Measurements from ENCODE around the gene FAM200A.
"Not testable (repeated sequence)": the region's sequence is repeated elsewhere in the genome, so short reads cannot be mapped to it uniquely, and the experiment has no call there.

Gene FAM200A

GRCh38 chr7:99551767-99552463 lies at the start of gene FAM200A:
TSS of gene FAM200A (minus strand) at chr7:99552114. CDS start at chr7:99548407, 3,707 bp downstream.
- Mint-ChIP-seq H3K27ac (peak within 1 kb of the TSS; percentile 90 to 96), H3K4me3 (peak within 1 kb of the TSS; percentile 90 to 91), H3K27me3 (no peaks in the 10 kb centered on the region), H3K4me1 (peaks cover 36% of the 10 kb centered on the region), H3K9me3 (no peaks in the 10 kb centered on the region)
- ATAC-seq = peak; percentile 100
- DNase-seq = peak; percentile 72 to 81

DNA sequence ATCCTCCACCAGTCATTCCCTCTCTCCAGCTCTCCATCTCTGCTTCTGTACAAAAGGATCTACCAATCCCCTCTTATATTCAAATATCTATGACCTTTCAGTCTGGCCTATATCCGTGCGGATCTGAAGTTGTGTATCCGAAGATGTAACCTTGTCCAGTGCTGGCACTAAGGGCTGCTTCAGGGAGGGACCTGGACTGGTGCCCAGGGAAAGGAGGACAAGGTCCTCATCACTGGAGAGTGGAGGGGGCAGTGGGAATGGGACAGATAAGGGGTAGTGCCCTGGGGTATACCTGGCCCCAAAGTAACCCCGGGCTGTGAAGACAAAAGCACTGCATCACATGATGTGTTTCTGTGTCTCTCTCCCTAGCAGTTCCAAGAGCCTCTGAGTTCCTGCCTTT lies 47.9 kb upstream of the FAM200A start:
- no peak overlapping the region for H3K4me3 Mint-ChIP-seq
- DNase-seq = no peak

GRCh38 chr7:99597762-99598501 lies 46.0 kb upstream of the FAM200A start, which contains the start of gene TMEM225B:
TSS of gene TMEM225B (plus strand) at chr7:99598267. CDS start at chr7:99604389, 6,122 bp downstream.
- H3K27me3 Mint-ChIP-seq = no peaks in the 10 kb centered on the region
- H3K4me3 Mint-ChIP-seq = no peak within 1 kb of the TSS
- no peaks in the 10 kb centered on the region for H3K4me1 Mint-ChIP-seq
- no peaks in the 10 kb centered on the region for H3K9me3 Mint-ChIP-seq
- DNase-seq (peak in 1 of 2 donors; percentile 32), ATAC-seq (peak; percentile 57)
- H3K27ac Mint-ChIP-seq = peak within 1 kb of the TSS in 1 of 2 donors; percentile 83

More for the DNA sequence above, 47.9 kb upstream of the FAM200A start:
- Mint-ChIP-seq H3K9me3 (no peaks in the 10 kb centered on the region), H3K4me1 (no peaks in the 10 kb centered on the region), H3K27me3 (no peaks in the 10 kb centered on the region), H3K27ac (no peak overlapping the region)
- ATAC-seq = no peak

GRCh38 chr7:99596408-99596955 lies 44.6 kb upstream of the FAM200A start:
- Mint-ChIP-seq H3K4me3 (no peak overlapping the region), H3K4me1 (no peaks in the 10 kb centered on the region), H3K9me3 (no peaks in the 10 kb centered on the region), H3K27ac (no peak overlapping the region), H3K27me3 (no peaks in the 10 kb centered on the region)
- DNase-seq (no peak), ATAC-seq (no peak)

GRCh38 chr7:99594948-99595745 lies 43.2 kb upstream of the FAM200A start:
- DNase-seq = no peak
- no peaks in the 10 kb centered on the region for H3K27me3 Mint-ChIP-seq
- no peak overlapping the region for H3K27ac Mint-ChIP-seq
- peak; percentile 88 for ATAC-seq
- H3K4me3 Mint-ChIP-seq = no peak overlapping the region
- H3K9me3 Mint-ChIP-seq = no peaks in the 10 kb centered on the region
- no peaks in the 10 kb centered on the region for H3K4me1 Mint-ChIP-seq

DNA sequence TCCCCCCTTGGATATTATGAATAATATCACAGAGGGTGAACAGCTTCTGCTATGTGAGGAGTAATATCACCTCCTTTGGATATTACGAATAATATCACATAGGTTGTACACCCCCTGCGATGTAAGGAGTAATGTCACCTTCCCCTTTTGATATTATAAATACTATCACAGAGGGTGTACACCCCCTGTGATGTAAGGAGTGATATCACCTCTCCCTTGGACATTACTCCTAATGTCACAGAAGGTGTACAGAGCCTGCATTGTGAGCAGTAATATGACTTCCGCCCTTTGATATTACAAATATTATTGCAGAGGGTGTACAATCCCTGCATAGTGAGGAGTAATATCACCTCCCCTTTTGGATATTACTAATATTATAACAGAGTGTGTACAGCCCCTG lies 37.0 kb upstream of the FAM200A start:
- Mint-ChIP-seq H3K27ac (no peak overlapping the region), H3K9me3 (no peaks in the 10 kb centered on the region), H3K27me3 (no peaks in the 10 kb centered on the region), H3K4me3 (no peak overlapping the region), H3K4me1 (no peaks in the 10 kb centered on the region)
- peak; percentile 62 for ATAC-seq
- DNase-seq = no peak

GRCh38 chr7:99580778-99581332 lies 28.9 kb upstream of the FAM200A start:
- Mint-ChIP-seq H3K4me3 (peak overlapping the region; percentile 83 to 89), H3K4me1 (peaks cover 22% of the 10 kb centered on the region), H3K27ac (peak overlapping the region; percentile 81 to 93)
- not testable (repeated sequence) for H3K27me3 Mint-ChIP-seq, DNase-seq, ATAC-seq, H3K9me3 Mint-ChIP-seq

DNA sequence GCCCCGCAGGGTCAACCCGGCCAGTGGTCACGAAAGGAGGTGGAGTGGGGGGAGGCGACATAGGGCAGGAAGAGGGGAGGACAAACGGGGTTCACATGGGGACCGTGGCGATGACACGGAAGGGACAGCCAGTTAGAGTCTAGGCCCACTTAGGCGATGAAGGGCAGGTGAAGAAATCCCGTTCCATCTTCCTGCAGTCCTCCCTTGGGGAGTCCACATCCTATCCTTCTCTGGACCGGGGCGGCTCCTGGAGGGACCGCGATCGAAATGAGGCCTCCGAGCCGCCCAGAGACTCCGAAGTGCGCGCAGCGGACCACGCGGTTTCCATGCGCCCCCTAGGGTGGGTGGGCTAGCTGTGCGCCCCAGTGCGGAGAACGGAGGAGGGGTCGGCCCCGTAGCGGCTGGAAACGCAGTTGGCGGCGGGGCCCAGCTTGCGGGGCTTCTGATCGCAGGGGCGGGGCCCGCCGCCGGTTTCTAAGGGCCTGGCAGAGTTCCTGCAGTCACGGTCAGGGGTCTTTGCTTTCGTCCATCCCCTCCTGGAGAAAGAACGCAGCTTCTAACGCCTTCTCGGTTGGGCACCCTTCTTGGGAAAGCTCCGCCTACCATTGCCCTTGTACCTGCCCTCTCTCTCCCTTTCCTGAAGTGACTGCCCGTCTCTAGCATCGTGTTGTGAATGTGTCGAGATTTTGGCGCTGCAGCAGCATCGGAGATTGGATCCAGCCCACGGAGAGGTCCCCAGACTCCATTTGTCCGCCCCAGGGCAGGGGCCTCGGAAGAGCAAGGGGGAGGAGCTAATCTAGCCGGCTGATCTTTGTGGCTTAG lies 28.3 kb upstream of the FAM200A start:
- Mint-ChIP-seq H3K4me1 (peaks cover 22% of the 10 kb centered on the region), H3K9me3 (no peaks in the 10 kb centered on the region), H3K27ac (peak overlapping the region; percentile 81 to 93), H3K4me3 (peak overlapping the region; percentile 83 to 89), H3K27me3 (no peaks in the 10 kb centered on the region)
- ATAC-seq (peak; percentile 88), DNase-seq (peak; percentile 56 to 64)

DNA sequence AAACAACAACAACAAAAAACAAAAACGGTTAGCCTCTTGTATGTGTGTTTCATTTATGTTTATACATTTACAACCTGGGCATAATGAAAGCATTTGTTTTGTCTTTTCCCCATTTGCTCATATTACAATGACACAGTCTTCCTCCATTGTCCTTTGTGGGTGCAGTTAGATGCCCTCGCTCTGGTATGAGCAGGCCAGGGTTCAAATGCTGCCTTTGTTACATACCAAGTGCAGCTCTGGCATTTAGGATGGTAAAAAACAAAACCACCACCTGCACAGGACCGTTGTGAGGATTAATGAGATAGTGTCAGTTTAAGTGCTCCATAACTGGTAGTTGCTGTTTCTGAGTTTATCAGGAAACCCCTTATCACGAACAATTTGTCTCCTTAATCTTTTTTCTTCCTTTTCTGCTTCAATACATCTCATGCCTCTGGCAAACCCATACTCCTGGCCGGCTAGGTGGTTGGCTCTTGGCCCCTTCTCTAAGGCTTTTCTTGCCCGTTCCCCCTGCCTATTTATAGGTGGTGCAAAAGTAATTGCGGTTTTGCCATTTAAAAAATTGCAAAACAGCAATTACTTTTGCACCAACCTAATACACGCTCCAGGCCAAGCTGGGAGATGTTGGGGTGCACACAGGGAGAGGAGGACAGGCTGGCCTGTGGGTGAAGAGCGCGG lies 27.5 kb upstream of the FAM200A start:
- Mint-ChIP-seq H3K27ac (peak overlapping the region; percentile 81 to 93), H3K9me3 (no peaks in the 10 kb centered on the region)

DNA sequence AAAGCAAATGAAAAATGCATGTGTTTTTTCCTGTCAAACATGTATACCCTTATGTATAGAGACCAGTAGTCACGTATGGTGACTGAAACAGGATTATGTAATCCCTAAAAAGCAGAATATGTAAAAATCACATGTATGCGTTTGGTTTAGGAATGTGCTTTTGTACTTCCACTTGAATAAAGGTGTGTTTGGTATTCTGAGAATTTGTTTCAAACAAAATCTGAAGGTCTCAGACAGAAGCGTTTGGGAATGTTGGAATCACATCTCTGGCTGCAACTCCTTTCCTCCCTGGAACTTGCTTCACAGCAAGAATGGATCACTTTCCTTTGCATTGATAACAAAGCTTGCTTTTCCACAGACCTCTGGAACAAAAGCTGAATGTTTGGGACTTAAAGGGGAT lies 24.3 kb upstream of the FAM200A start:
- no peak for DNase-seq
- Mint-ChIP-seq H3K27me3 (no peaks in the 10 kb centered on the region), H3K4me3 (no peak overlapping the region), H3K4me1 (peaks cover 20% of the 10 kb centered on the region), H3K27ac (no peak overlapping the region), H3K9me3 (no peaks in the 10 kb centered on the region)
- no peak for ATAC-seq

More for the DNA sequence above, 27.5 kb upstream of the FAM200A start:
- ATAC-seq (no peak), DNase-seq (no peak)
- Mint-ChIP-seq H3K27me3 (no peaks in the 10 kb centered on the region), H3K4me1 (peaks cover 22% of the 10 kb centered on the region), H3K4me3 (peak overlapping the region; percentile 83 to 89)

- H3K9me3 Mint-ChIP-seq = no peaks in the 10 kb centered on the region
- DNase-seq = no peak
- H3K27me3 Mint-ChIP-seq = no peaks in the 10 kb centered on the region
- no peak for ATAC-seq
- no peak overlapping the region for H3K27ac Mint-ChIP-seq
- H3K4me3 Mint-ChIP-seq = no peak overlapping the region
- no peaks in the 10 kb centered on the region for H3K4me1 Mint-ChIP-seq
Measured at GRCh38 chr7:99573257-99573656, 21.3 kb upstream of the FAM200A start.

DNA sequence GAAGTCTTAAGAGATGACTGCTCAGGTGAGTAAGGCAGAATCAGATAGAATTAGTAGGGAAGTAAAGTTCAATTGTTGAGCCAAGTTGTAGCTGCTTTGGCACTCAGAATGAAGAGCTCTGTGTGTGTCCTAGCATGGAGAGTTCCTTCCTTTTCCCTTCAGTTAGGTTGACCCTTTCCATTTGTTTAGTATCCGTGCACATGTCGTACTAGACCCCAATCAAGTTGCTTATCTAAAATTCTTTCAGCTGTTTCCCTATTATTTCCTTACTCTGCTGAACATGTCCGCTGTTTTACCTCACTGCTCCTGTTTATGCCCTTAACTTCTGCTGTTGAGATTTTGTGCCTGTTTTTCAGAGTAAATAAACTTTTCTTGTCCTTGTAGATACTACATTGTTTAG lies 19.9 kb upstream of the FAM200A start:
- Mint-ChIP-seq H3K9me3 (no peaks in the 10 kb centered on the region), H3K4me1 (no peaks in the 10 kb centered on the region), H3K27ac (peak overlapping the region in 1 of 2 donors; percentile 27), H3K27me3 (no peaks in the 10 kb centered on the region), H3K4me3 (no peak overlapping the region)
- ATAC-seq = no peak
- DNase-seq = no peak

- DNase-seq = not testable (repeated sequence)
- H3K4me1 Mint-ChIP-seq = peaks cover 16% of the 10 kb centered on the region
Measured at GRCh38 chr7:99568770-99569169, 16.9 kb upstream of the FAM200A start.

DNA sequence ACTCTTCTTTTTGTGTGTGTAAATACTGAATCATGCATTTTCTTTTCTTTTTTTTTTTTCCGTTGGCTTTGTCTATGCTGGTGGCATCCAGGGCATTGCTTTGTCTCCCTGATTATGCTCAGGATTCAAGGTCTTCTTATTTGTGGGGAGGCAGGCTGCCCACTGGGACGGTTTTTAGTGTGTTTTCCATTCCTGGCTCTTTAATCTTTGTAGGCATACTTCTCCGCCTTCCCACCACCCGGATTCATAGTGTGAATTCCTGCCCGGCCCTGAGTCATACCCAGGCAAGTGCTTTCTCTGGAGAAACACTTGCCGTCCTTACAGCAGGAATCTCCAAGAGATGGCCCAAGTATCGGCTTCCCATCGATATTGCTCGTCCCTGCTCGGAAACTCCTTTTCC lies 11.7 kb upstream of the FAM200A start:
- no peak for DNase-seq
- H3K4me1 Mint-ChIP-seq = peaks cover 55% of the 10 kb centered on the region
- no peaks in the 10 kb centered on the region for H3K9me3 Mint-ChIP-seq
- ATAC-seq = no peak
- H3K27ac Mint-ChIP-seq = peak overlapping the region; percentile 67 to 86
- no peak overlapping the region for H3K4me3 Mint-ChIP-seq
- no peaks in the 10 kb centered on the region for H3K27me3 Mint-ChIP-seq

More at GRCh38 chr7:99568770-99569169, 16.9 kb upstream of the FAM200A start:
- H3K9me3 Mint-ChIP-seq, H3K4me3 Mint-ChIP-seq, H3K27me3 Mint-ChIP-seq, H3K27ac Mint-ChIP-seq, ATAC-seq: not testable (repeated sequence)

Measured in stimulated activated naive CD8-positive, alpha-beta T cell treated with anti-CD3 and anti-CD28 coated beads, Interleukin-15, amount 100 ng/mL, for 72 hours (primary cell).